K562 (cell line): ENCODE results near the gene MYO1A. TPM values are rescaled to one million over a fixed set of nuclear protein-coding genes. Genes with fewer than 3 reads are reported as not detected.
A peak's percentile ranks its signal among the peaks of the same experiment; 100 is the strongest.

Source experiments
- ATAC-seq: fragments of 200-7000 bp; cut with Tn5 transposase; 3 replicates; pipeline ENCODE4 v1.9.1; 2020; ENCODE audit warnings: moderate library complexity
- BruUV-seq: library from RNA; stranded (reverse); fragments of 400-500 nt; replicated peaks from 2 replicates; lab custom pipeline; 2021; lab: Mats Ljungman, UMichigan
- CTCF ChIA-PET: fragments of 300-600 bp; formaldehyde crosslinking; extraction: SDS; loops from one replicate; lab custom pipeline; 2021; ENCODE audit warnings: low intra/inter-chr PET ratio; lab: Yijun Ruan, JAX
- POLR2A ChIA-PET: fragments of 300-600, 350-650 bp; sonication (Branson Sonifier 250); formaldehyde crosslinking; extraction: SDS; loops from one replicate; lab custom pipeline; 2021; ENCODE audit warnings: antibody characterized with exemption, inconsistent platforms; lab: Yijun Ruan, JAX
- DNase-seq, 4 experiments: peaks; one replicate each; pipeline versions ENCODE4 v3.0.0 to v3.0.0-alpha.2; 2011 to 2018; ENCODE audit warnings: low spot score in 3 of 4, mixed read lengths in 3 of 4; ENCODE audit errors: extremely low read depth in 1 of 4
- FAIRE-seq: peaks from 2 replicates; lab custom pipeline; 2011; peaks lifted over from hg19 to GRCh38; lab: Jason Lieb, UNC
- H2AFZ ChIP-seq: 2 replicates; pipeline ENCODE4 v1.6.0; 2011; ENCODE audit warnings: low read depth, low read length, control low read depth, inconsistent platforms
- H3K27ac ChIP-seq: fragments of 200-600 bp; 3 replicates; pipeline ENCODE4 v1.8.0; 2011; ENCODE audit warnings: low read depth, mild to moderate bottlenecking, control low read depth, inconsistent platforms, low read length, moderate library complexity, mixed read lengths; ENCODE audit errors: extremely low read depth
- H3K27me3 ChIP-seq, 2 experiments: fragments of 300-600 bp in 1 of 2; 2 replicates in 1 of 2; 3 replicates in 1 of 2; pipeline versions ENCODE4 v1.6.0 to v1.8.0; 2011; ENCODE audit warnings: inconsistent platforms in 2 of 2, low read length in 2 of 2, mild to moderate bottlenecking in 1 of 2, mixed read lengths in 1 of 2, moderate library complexity in 1 of 2; ENCODE audit not compliant: control insufficient read depth in 2 of 2, insufficient read depth in 2 of 2
- H3K36me3 ChIP-seq: fragments of 300-600 bp; 3 replicates; pipeline ENCODE4 v1.8.0; 2011; ENCODE audit warnings: mild to moderate bottlenecking, low read length, inconsistent platforms; ENCODE audit not compliant: control insufficient read depth, insufficient read depth
- H3K4me1 ChIP-seq, 2 experiments: fragments of 200-600 bp in 1 of 2; replicated peaks in 1 of 2; 2 replicates in 1 of 2; 3 replicates in 1 of 2; pipeline versions ENCODE4 v1.5.1 to v1.8.0; 2011; ENCODE audit warnings: inconsistent platforms in 2 of 2, low read length in 2 of 2, mild to moderate bottlenecking in 1 of 2, mixed read lengths in 1 of 2, moderate library complexity in 1 of 2; ENCODE audit not compliant: control insufficient read depth in 2 of 2, insufficient read depth in 2 of 2
- H3K4me2 ChIP-seq: 2 replicates; pipeline ENCODE4 v1.6.1; 2011; ENCODE audit warnings: low read length, control low read depth, inconsistent platforms, mixed read lengths; ENCODE audit not compliant: insufficient read depth
- H3K4me3 ChIP-seq: fragments of 200-600 bp; sonication (generic), shearing (Covaris generic); 2 replicates; pipeline ENCODE4 v1.5.1; 2016; ENCODE audit warnings: control low read depth, inconsistent platforms
- H3K79me2 ChIP-seq: fragments of 200-600 bp; 3 replicates; pipeline ENCODE4 v1.8.0; 2011; ENCODE audit warnings: low read length, inconsistent platforms; ENCODE audit not compliant: control insufficient read depth, insufficient read depth
- H3K9ac ChIP-seq, 2 experiments: 2 replicates each; pipeline versions ENCODE4 v1.6.0 to v1.6.1; 2011; ENCODE audit warnings: low read depth in 2 of 2, low read length in 2 of 2, control low read depth in 1 of 2, inconsistent platforms in 1 of 2, mild to moderate bottlenecking in 1 of 2, mixed read lengths in 1 of 2; ENCODE audit not compliant: insufficient read depth in 1 of 2
- H3K9me1 ChIP-seq: one replicate; pipeline ENCODE4 v1.6.0; 2011; ENCODE audit warnings: inconsistent platforms, mild to moderate bottlenecking, low read length, moderate library complexity; ENCODE audit not compliant: control insufficient read depth, insufficient read depth
- H3K9me3 ChIP-seq: replicated peaks from 2 replicates; pipeline ENCODE4 v1.5.1; 2011; ENCODE audit warnings: low read depth, low read length, inconsistent platforms; ENCODE audit not compliant: control insufficient read depth, insufficient read depth
- H4K20me1 ChIP-seq: replicated peaks from 2 replicates; pipeline ENCODE4 v1.6.1; 2011; ENCODE audit warnings: low read length, inconsistent platforms, mixed read lengths; ENCODE audit not compliant: control insufficient read depth, insufficient read depth
- EGR1 ChIP-seq: fragments of 450-650 bp; conservative IDR thresholded peaks from 2 replicates; pipeline ENCODE4 v1.6.1; 2017; ENCODE audit warnings: mild to moderate bottlenecking
- HBP1 ChIP-seq: fragments of 450-650 bp; formaldehyde crosslinking; IDR thresholded peaks from 2 replicates; pipeline ENCODE4 v1.4.0; 2022; ENCODE audit warnings: missing genetic modification characterization
- NBN ChIP-seq: fragments of 450-650 bp; IDR thresholded peaks from 2 replicates; pipeline ENCODE4 v1.6.1; 2016; ENCODE audit warnings: low read depth, mild to moderate bottlenecking
- POLR2A ChIP-seq: fragments of 450-650 bp; conservative IDR thresholded peaks from 2 replicates; pipeline ENCODE4 v1.6.1; 2016
- POLR2AphosphoS5 ChIP-seq: IDR thresholded peaks from 2 replicates; pipeline ENCODE4 v1.6.1; 2011; ENCODE audit warnings: mild to moderate bottlenecking, low read depth, low read length, moderate library complexity; ENCODE audit not compliant: control insufficient read depth, insufficient read depth
- POLR2G ChIP-seq: fragments of 200-400 bp; formaldehyde crosslinking; IDR thresholded peaks from 2 replicates; pipeline ENCODE4 v1.6.1; 2017; ENCODE audit warnings: low read depth, mild to moderate bottlenecking, antibody characterized with exemption, low read length, moderate library complexity
- RBFOX2 ChIP-seq: fragments of 200-400 bp; formaldehyde crosslinking; IDR thresholded peaks from 2 replicates; pipeline ENCODE4 v1.6.1; 2017; ENCODE audit warnings: low read depth, mild to moderate bottlenecking, low read length, moderate library complexity
- SUPT5H ChIP-seq: fragments of 450-650 bp; IDR thresholded peaks from 2 replicates; pipeline ENCODE4 v1.6.1; 2016
- ZBTB7A ChIP-seq: IDR thresholded peaks from 2 replicates; pipeline ENCODE4 v1.6.1; 2011; ENCODE audit warnings: low read depth, mild to moderate bottlenecking, low read length, moderate library complexity, borderline replicate concordance; ENCODE audit not compliant: control insufficient read depth
- ZNF583 ChIP-seq: fragments of 250-450 bp; sonication (Bioruptor Pico); IDR thresholded peaks from 2 replicates; pipeline ENCODE4 v1.4.0; 2020
- ZNF740 ChIP-seq, 3 experiments: fragments of 200-800 bp in 1 of 3; sonication (Bioruptor generic) in 1 of 3; sonication (generic) in 1 of 3; formaldehyde crosslinking in 1 of 3; IDR thresholded peaks; 2 replicates each; pipeline versions ENCODE4 v1.6.1 to v1.8.0; 2016 to 2022; ENCODE audit warnings: mild to moderate bottlenecking in 2 of 3, missing compliant biosample characterization in 2 of 3, missing genetic modification characterization in 2 of 3, missing genetic modification reagents in 1 of 3
- WGBS: fragments of 100-300 bp; shearing (Covaris generic); methylation state at CpG from one replicate; pipeline ENCODE4 v1.1.6; 2016; ENCODE audit warnings: low coverage, mixed read lengths; ENCODE audit not compliant: insufficient coverage; ENCODE audit errors: missing lambda C conversion rate; 5-methylcytosine and 5-hydroxymethylcytosine counted together
- in situ Hi-C: fragments of 300-500 bp; cut with MboI; formaldehyde crosslinking; loops from 4 replicates; pipeline ENCODE4 v1.15.0; 2018; ENCODE audit warnings: inconsistent platforms, mixed read lengths
- intact Hi-C: fragments of 100-400 bp; cut with micrococcal nuclease; formaldehyde crosslinking; loops from 2 replicates; pipeline ENCODE4 v1.14.2; 2022
- polyA plus RNA-seq, 8 experiments: library from polyadenylated mRNA; depleted of rRNA in 4 of 8; stranded (reverse) in 5 of 8; unstranded in 3 of 8; fragments of >200 nt; fragmentation: Nextera tagmentation in 2 of 8; fragmentation: Illumina TruSeq in 1 of 8; extraction: Ambion mirVana in 2 of 8; extraction: Trizol in 1 of 8; gene quantifications; 2 replicates each; pipeline versions ENCODE4 v1.2.1 to v1.2.3, GENCODE V29; 2011 to 2014; ENCODE audit warnings: inconsistent platforms in 1 of 8, missing spikeins in 1 of 8
- total RNA-seq, 7 experiments: library from RNA; depleted of rRNA in 6 of 7; stranded (reverse); fragments of >200 nt in 6 of 7; fragmentation: Illumina TruSeq in 2 of 7; extraction: Trizol in 2 of 7; gene quantifications; 2 replicates each; pipeline versions ENCODE4 v1.2.1 to v1.2.3, GENCODE V29; 2011 to 2021; ENCODE audit warnings: low replicate concordance in 1 of 7

Gene MYO1A
- total and polyA plus RNA-seq, 9 of the 15 experiments (the other 6 are each of a cell fraction or from before 2014, with no cell fraction given) = 0.03 to 0.29 (median 0.14) TPM; not detected in 2

- H3K9ac ChIP-seq = peak overlapping the region; percentile 33 to 84; a peak in 3 of 4 replicates
- no peak for ATAC-seq
- ChIA-PET POLR2A (interaction anchor here (0.6 to 4.3 kb wide), 4 partner anchors 16 to 146 kb away, joined by 3 to 18 read pairs (median 6); partner anchors contain the start of genes NEMP1 and STAT6), CTCF (interaction anchor here (0.7 to 3.0 kb wide), 2 partner anchors 22 to 25 kb away, joined by 3 to 27 read pairs; no protein-coding TSS in a partner anchor)
- H4K20me1 ChIP-seq = peaks cover 5% of the 10 kb centered on the region
- 88% methylated on average over 11 of the region's 15 CpGs for WGBS
- peak overlapping the region; percentile 62; the same call in 2 of the 3 replicates for H3K27ac ChIP-seq
- peaks cover 42 to 65% of the 10 kb centered on the region in 2 experiments for H3K4me1 ChIP-seq
- peaks cover 80% of the 10 kb centered on the region for H3K36me3 ChIP-seq
- H3K9me1 ChIP-seq = no peaks in the 10 kb centered on the region
- BruUV-seq = no TSS peak
- H3K4me2 ChIP-seq = peak overlapping the region; percentile 51
- no peak for FAIRE-seq
- H3K79me2 ChIP-seq = peaks cover 33% of the 10 kb centered on the region
- H3K9me3 ChIP-seq = no peaks in the 10 kb centered on the region
- no peak overlapping the region for H2AFZ ChIP-seq
- no peak overlapping the region for H3K4me3 ChIP-seq
- peak; percentile 55 for TF ChIP-seq RBFOX2
- TF ChIP-seq POLR2A = 0 out of 2 replicates have a peak, but pooled peaks have one; percentile 29
- TF ChIP-seq NBN = no peak
- no peak for TF ChIP-seq ZNF583 (CRISPR knock-in tag)
- peak; percentile 32; the same call in 1 of the 2 replicates for TF ChIP-seq POLR2G
- TF ChIP-seq EGR1 = peak; percentile 52; the same call in 1 of the 2 replicates
- peak; percentile 45; the same call in 1 of the 2 replicates for TF ChIP-seq ZBTB7A
- peak; percentile 35; the same call in 1 of the 2 replicates for TF ChIP-seq HBP1 (CRISPR knock-in tag)
- peak; percentile 30; the same call in 1 of the 2 replicates for TF ChIP-seq ZNF740 (CRISPR knock-in tag; IDR thresholded peaks at IDR 0.05)
- no peak for TF ChIP-seq ZNF740 (tag; IDR thresholded peaks at IDR 0.05)
- peak; percentile 51; the same call in 1 of the 2 replicates for TF ChIP-seq POLR2AphosphoS5
- TF ChIP-seq SUPT5H = 0 out of 2 replicates have a peak, but pooled peaks have one; percentile 27
- DNase-seq = no peak
- in situ Hi-C loops = no loop called here
- H3K27me3 ChIP-seq = no peaks in the 10 kb centered on the region; a peak in 1 of 5 replicates
- intact Hi-C loops = no loop called here
Measured at GRCh38 chr12:57094208-57095160, 44.6 kb upstream of the MYO1A start.
